ENCODE results near the gene CYRIA. TPM values are rescaled to one million over a fixed set of nuclear protein-coding genes. Genes with fewer than 3 reads are reported as not detected.
A peak's percentile ranks its signal among the peaks of the same experiment; 100 is the strongest.

The CYRIA gene
- total RNA-seq: 1 to 10 TPM; 1.8 to 4.0 (median 3.7) TPM

DNA sequence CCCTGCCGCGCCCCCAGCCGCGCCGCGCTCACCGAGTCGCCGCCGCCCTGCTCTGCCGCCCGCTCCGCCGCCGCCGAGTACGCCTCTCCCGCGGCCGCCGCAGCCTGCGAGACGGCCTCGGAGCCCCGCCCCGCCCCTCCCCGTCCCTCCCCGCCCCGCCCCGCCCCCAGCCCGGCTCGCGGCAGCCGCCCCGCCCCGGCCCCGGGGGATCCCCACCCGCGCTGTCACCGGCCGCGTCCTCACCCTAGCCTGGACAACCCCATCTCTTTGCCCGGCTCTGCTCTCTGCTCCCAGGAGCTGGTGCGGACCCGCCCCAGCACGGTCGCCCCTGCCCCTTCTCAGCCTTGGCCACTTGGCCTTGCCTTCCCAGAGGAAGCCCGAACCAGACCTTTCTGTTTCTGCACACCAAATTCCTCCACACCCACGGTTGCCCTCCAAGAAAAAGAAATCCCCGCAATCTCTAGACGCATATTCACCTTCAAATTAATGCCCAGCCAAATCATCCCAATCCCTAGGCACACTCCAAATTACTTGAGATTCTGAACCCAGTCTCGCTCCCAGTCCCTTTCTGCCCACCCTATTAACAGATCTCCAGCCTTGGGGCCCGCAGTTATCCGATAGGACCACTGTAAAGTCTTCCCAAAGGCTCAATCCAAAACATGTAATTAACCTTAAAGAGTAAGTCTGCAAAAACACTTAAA, at the start of gene CYRIA:
Gene CYRIA (minus strand): TSS at position 87 of the 701 bp plus-strand sequence. CDS start 77,715 bp downstream, outside the sequence.
- Histone ChIP-seq H3K27me3 (no peaks in the 10 kb centered on the region), H3K4me3 (peak within 1 kb of the TSS; percentile 65), H3K9me3 (no peaks in the 10 kb centered on the region), H3K4me1 (peaks cover 29% of the 10 kb centered on the region), H3K36me3 (no peaks in the 10 kb centered on the region), H3K27ac (peak within 1 kb of the TSS; percentile 50)
- peak in 1 of 2 donors; percentile 71 for DNase-seq (ENCODE audit: low spot score in 2 of 2)
- WGBS: 23% methylated on average over 7 of the region's 54 CpGs
- TF ChIP-seq EP300 (IDR thresholded peaks at IDR 0.05): no peak
- no peak for TF ChIP-seq POLR2A (IDR thresholded peaks at IDR 0.05)
- no peak for TF ChIP-seq CTCF (IDR thresholded peaks at IDR 0.05)
- TF ChIP-seq POLR2AphosphoS5 (IDR thresholded peaks at IDR 0.05): no peak

GRCh38 chr2:16713011-16713423, 47.4 kb upstream of the CYRIA start:
- H3K4me3 ChIP-seq: no peak overlapping the region
- TF ChIP-seq CTCF (IDR thresholded peaks at IDR 0.05) (no peak), POLR2AphosphoS5 (IDR thresholded peaks at IDR 0.05) (no peak), EP300 (IDR thresholded peaks at IDR 0.05) (no peak), POLR2A (IDR thresholded peaks at IDR 0.05) (no peak)
- no peaks in the 10 kb centered on the region for H3K9me3 ChIP-seq
- no peak overlapping the region for H3K27ac ChIP-seq
- DNase-seq (ENCODE audit: low spot score in 2 of 2): no peak
- no peaks in the 10 kb centered on the region for H3K36me3 ChIP-seq
- peaks cover 7% of the 10 kb centered on the region for H3K4me1 ChIP-seq
- H3K27me3 ChIP-seq: no peaks in the 10 kb centered on the region
- WGBS: 44% methylated on average over 5 of the region's 5 CpGs

DNA sequence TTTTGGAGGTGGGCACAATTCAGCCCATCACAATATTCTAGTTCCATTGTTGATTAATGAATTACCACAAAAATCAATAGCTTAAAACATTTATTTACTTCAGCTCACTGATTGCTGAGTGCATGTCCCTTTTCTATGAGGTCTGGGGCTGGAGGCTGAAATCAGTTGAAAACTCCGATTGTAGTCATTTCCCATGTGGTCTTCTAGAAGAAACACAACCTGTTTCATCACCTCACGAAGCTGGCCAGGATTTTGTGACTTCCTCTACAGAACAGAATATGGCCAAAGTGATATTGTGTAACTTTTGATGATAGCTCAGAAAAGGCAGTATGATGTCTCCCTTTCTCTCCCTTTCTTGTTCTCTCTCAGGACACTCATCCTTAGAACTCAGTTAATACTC, 44.1 kb upstream of the CYRIA start:
- H3K9me3 ChIP-seq: no peaks in the 10 kb centered on the region
- TF ChIP-seq POLR2AphosphoS5 (IDR thresholded peaks at IDR 0.05): no peak
- no peak for TF ChIP-seq POLR2A (IDR thresholded peaks at IDR 0.05)
- TF ChIP-seq CTCF (IDR thresholded peaks at IDR 0.05): no peak
- TF ChIP-seq EP300 (IDR thresholded peaks at IDR 0.05): no peak
- no peak for DNase-seq (ENCODE audit: low spot score in 2 of 2)
- H3K36me3 ChIP-seq: no peaks in the 10 kb centered on the region
- H3K27ac ChIP-seq: no peak overlapping the region
- no peaks in the 10 kb centered on the region for H3K27me3 ChIP-seq
- no peak overlapping the region for H3K4me3 ChIP-seq
- H3K4me1 ChIP-seq: no peaks in the 10 kb centered on the region
- 90% methylated on average over 2 of the region's 2 CpGs for WGBS

GRCh38 chr2:16708173-16708572, 42.5 kb upstream of the CYRIA start:
- WGBS: 85% methylated on average over 2 of the region's 2 CpGs

More at GRCh38 chr2:16708173-16708572, 42.5 kb upstream of the CYRIA start:
- Histone ChIP-seq H3K4me3 (no peak overlapping the region), H3K4me1 (no peaks in the 10 kb centered on the region), H3K27me3 (no peaks in the 10 kb centered on the region), H3K9me3 (no peaks in the 10 kb centered on the region), H3K27ac (no peak overlapping the region), H3K36me3 (no peaks in the 10 kb centered on the region)
- no peak for TF ChIP-seq POLR2A (IDR thresholded peaks at IDR 0.05)
- no peak for TF ChIP-seq EP300 (IDR thresholded peaks at IDR 0.05)
- no peak for TF ChIP-seq POLR2AphosphoS5 (IDR thresholded peaks at IDR 0.05)
- no peak for TF ChIP-seq CTCF (IDR thresholded peaks at IDR 0.05)
- no peak for DNase-seq (ENCODE audit: low spot score in 2 of 2)

Measured in suprapubic skin (tissue), 4 donors.